Liver (tissue), 9 donors: Measurements from ENCODE around the gene ARHGEF5. TPM values are rescaled to one million over a fixed set of nuclear protein-coding genes. Genes with fewer than 3 reads are reported as not detected.

Experiments used
- DNase-seq: peaks from one replicate; pipeline ENCODE4 v3.0.0-alpha.2; 2017; ENCODE audit warnings: low spot score
- H3K27ac ChIP-seq, 2 donors: one replicate each; pipeline ENCODE4 v1.7.0; 2013; ENCODE audit warnings: inconsistent platforms in 2 of 2, low read length in 2 of 2, control low read depth in 1 of 2, low read depth in 1 of 2, mild to moderate bottlenecking in 1 of 2
- H3K27me3 ChIP-seq, 4 donors: one replicate each; pipeline versions ENCODE4 v1.6.1 to v1.7.0; 2013; ENCODE audit warnings: low read length in 3 of 4, inconsistent platforms in 1 of 4, mild to moderate bottlenecking in 1 of 4, moderate library complexity in 1 of 4; ENCODE audit not compliant: control insufficient read depth in 4 of 4, insufficient read depth in 4 of 4
- H3K36me3 ChIP-seq, 4 donors: one replicate each; pipeline versions ENCODE4 v1.6.1 to v1.7.0; 2013; ENCODE audit warnings: low read length in 3 of 4, mild to moderate bottlenecking in 3 of 4, low read depth in 1 of 4, moderate library complexity in 1 of 4; ENCODE audit not compliant: control insufficient read depth in 4 of 4, insufficient read depth in 3 of 4
- H3K4me1 ChIP-seq, 4 donors: one replicate each; pipeline versions ENCODE4 v1.6.1 to v1.7.0; 2013; ENCODE audit warnings: low read length in 3 of 4, mild to moderate bottlenecking in 3 of 4, moderate library complexity in 1 of 4; ENCODE audit not compliant: control insufficient read depth in 4 of 4, insufficient read depth in 4 of 4
- H3K4me3 ChIP-seq, 3 donors: one replicate each; pipeline versions ENCODE4 v1.6.1 to v1.7.0; 2013; ENCODE audit warnings: low read length in 3 of 3, control low read depth in 1 of 3, low read depth in 1 of 3, mild to moderate bottlenecking in 1 of 3
- H3K9ac ChIP-seq, 2 donors: one replicate each; pipeline ENCODE4 v1.7.0; 2013; ENCODE audit warnings: low read length in 2 of 2, mild to moderate bottlenecking in 2 of 2, moderate library complexity in 2 of 2, control low read depth in 1 of 2, low read depth in 1 of 2
- H3K9me3 ChIP-seq, 4 donors: one replicate each; pipeline versions ENCODE4 v1.6.1 to v1.7.0; 2013; ENCODE audit warnings: low read length in 3 of 4; ENCODE audit not compliant: control insufficient read depth in 4 of 4
- EGR1 ChIP-seq, 2 donors: IDR thresholded peaks; 2 replicates each; pipeline ENCODE4 v1.6.1; 2016 to 2018; ENCODE audit warnings: antibody characterized with exemption in 2 of 2, low read depth in 2 of 2
- FOXA1 ChIP-seq: IDR thresholded peaks from 2 replicates; pipeline ENCODE4 v1.6.1; 2016; ENCODE audit warnings: antibody characterized with exemption
- FOXA2 ChIP-seq: IDR thresholded peaks from 2 replicates; pipeline ENCODE4 v1.6.1; 2016; ENCODE audit warnings: antibody characterized with exemption
- GABPA ChIP-seq, 2 donors: IDR thresholded peaks in 1 of 2; conservative IDR thresholded peaks in 1 of 2; 2 replicates each; pipeline ENCODE4 v1.6.1; 2016; ENCODE audit warnings: antibody characterized with exemption in 2 of 2, mild to moderate bottlenecking in 1 of 2, moderate library complexity in 1 of 2
- HNF4A ChIP-seq, 2 donors: conservative IDR thresholded peaks; 2 replicates each; pipeline ENCODE4 v1.6.1; 2016; ENCODE audit warnings: antibody characterized with exemption in 2 of 2, mild to moderate bottlenecking in 2 of 2
- HNF4G ChIP-seq: IDR thresholded peaks from 2 replicates; pipeline ENCODE4 v1.6.1; 2016; ENCODE audit warnings: antibody characterized with exemption
- JUND ChIP-seq, 2 donors: IDR thresholded peaks; 2 replicates each; pipeline ENCODE4 v1.6.1; 2016; ENCODE audit warnings: antibody characterized with exemption in 2 of 2
- NR2F2 ChIP-seq: IDR thresholded peaks from 2 replicates; pipeline ENCODE4 v1.6.1; 2016; ENCODE audit warnings: antibody characterized with exemption
- RAD21 ChIP-seq, 2 donors: IDR thresholded peaks; 2 replicates each; pipeline ENCODE4 v1.6.1; 2016; ENCODE audit warnings: antibody characterized with exemption in 2 of 2, mild to moderate bottlenecking in 2 of 2
- RXRA ChIP-seq, 2 donors: IDR thresholded peaks; 2 replicates each; pipeline ENCODE4 v1.6.1; 2017 to 2018; ENCODE audit warnings: antibody characterized with exemption in 2 of 2, mild to moderate bottlenecking in 1 of 2
- SP1 ChIP-seq: IDR thresholded peaks from 2 replicates; pipeline ENCODE4 v1.6.1; 2018; ENCODE audit warnings: antibody characterized with exemption, mild to moderate bottlenecking
- TAF1 ChIP-seq: conservative IDR thresholded peaks from 2 replicates; pipeline ENCODE4 v1.6.1; 2016; ENCODE audit warnings: antibody characterized with exemption, mild to moderate bottlenecking
- YY1 ChIP-seq: IDR thresholded peaks from 2 replicates; pipeline ENCODE4 v1.6.1; 2016; ENCODE audit warnings: antibody characterized with exemption, mild to moderate bottlenecking
- WGBS: extraction: QIAGEN DNeasy Blood & Tissue Kit; methylation state at CpG from one replicate; pipeline ENCODE4 v1.1.7; 2013; 5-methylcytosine and 5-hydroxymethylcytosine counted together
- polyA plus RNA-seq, 2 donors: library from polyadenylated mRNA; stranded (reverse) in 1 of 2; unstranded in 1 of 2; fragments of 200-250 nt in 1 of 2; fragments of >200 nt in 1 of 2; fragmentation: Nextera tagmentation in 1 of 2; extraction: Ambion mirVana in 1 of 2; gene quantifications; one replicate each; pipeline versions ENCODE4 v1.2.1 to v1.2.3, GENCODE V29; 2013 to 2015
- total RNA-seq, 2 donors: library from RNA; depleted of rRNA; stranded (reverse); fragments of >200 nt; gene quantifications; one replicate each; pipeline ENCODE4 v1.2.3, GENCODE V29; 2014
- TF ChIP-seq, protein P1 (sequence below): IDR thresholded peaks from 2 replicates; pipeline ENCODE4 v1.6.1; 2016; ENCODE audit warnings: antibody characterized with exemption
- TF ChIP-seq, protein P2 (sequence below): IDR thresholded peaks from 2 replicates; pipeline ENCODE4 v1.6.1; 2016; ENCODE audit warnings: antibody characterized with exemption
- TF ChIP-seq, protein P3 (sequence below): IDR thresholded peaks from 2 replicates; pipeline ENCODE4 v1.6.1; 2016; ENCODE audit warnings: antibody characterized with exemption
- TF ChIP-seq, protein P4 (sequence below): fragments of 150-350 bp; IDR thresholded peaks from 2 replicates; pipeline ENCODE4 v1.5.1; 2017; ENCODE audit warnings: improper control_type of control experiment, low read depth, low read length; ENCODE audit not compliant: missing input control
- TF ChIP-seq, protein P5 (sequence below): IDR thresholded peaks from 2 replicates; pipeline ENCODE4 v1.6.1; 2016; ENCODE audit warnings: antibody characterized with exemption, mild to moderate bottlenecking
- donor health status: healthy.
- donor health status: healthy.
- donor health status: healthy.
- donor health status: healthy.
- donor health status: healthy.

The ARHGEF5 gene
- total and polyA plus RNA-seq, 4 donors = 3.5 to 8.4 (median 4.8) TPM

DNA sequence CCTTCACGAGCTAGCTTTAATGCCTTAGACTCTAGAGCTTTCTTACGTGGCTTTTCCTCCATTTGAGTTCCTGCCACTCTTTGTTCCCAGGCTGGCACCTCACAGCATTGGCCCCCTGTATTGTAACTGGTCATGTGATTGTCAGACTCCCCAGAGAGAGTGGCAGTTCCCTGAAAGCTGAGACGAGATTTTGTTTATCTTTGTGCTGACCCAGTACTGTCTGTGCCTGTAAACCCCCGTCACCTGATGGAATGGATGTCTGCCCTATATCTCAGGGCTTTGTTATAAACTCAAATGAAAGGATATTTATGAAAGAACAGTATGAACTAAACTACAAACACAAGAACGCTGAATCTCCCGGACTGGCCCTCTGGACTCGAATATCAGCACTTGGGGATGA is 35.3 kb downstream of the ARHGEF5 start:
- no peaks in the 10 kb centered on the region for H3K9me3 ChIP-seq
- DNase-seq = no peak
- 80% methylated on average over 7 of the region's 7 CpGs for WGBS
- H3K9ac ChIP-seq = no peak overlapping the region
- H3K27me3 ChIP-seq = no peaks in the 10 kb centered on the region
- TF ChIP-seq RAD21 (IDR thresholded peaks at IDR 0.05) (no peak), RXRA (IDR thresholded peaks at IDR 0.05) (no peak), SP1 (no peak), JUND (IDR thresholded peaks at IDR 0.05) (no peak), NR2F2 (no peak), HNF4A (conservative IDR thresholded peaks at IDR 0.05) (no peak), FOXA2 (no peak), FOXA1 (no peak), TAF1 (no peak), GABPA (IDR thresholded peaks at IDR 0.05 in 1 of 2, conservative IDR thresholded peaks at IDR 0.05 in 1 of 2) (no peak), HNF4G (no peak), EGR1 (IDR thresholded peaks at IDR 0.05; ENCODE audit: low read depth in 2 of 2) (no peak), YY1 (no peak)
- TF ChIP-seq, protein P1, sequence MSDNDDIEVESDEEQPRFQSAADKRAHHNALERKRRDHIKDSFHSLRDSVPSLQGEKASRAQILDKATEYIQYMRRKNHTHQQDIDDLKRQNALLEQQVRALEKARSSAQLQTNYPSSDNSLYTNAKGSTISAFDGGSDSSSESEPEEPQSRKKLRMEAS = no peak
- TF ChIP-seq, protein P2, sequence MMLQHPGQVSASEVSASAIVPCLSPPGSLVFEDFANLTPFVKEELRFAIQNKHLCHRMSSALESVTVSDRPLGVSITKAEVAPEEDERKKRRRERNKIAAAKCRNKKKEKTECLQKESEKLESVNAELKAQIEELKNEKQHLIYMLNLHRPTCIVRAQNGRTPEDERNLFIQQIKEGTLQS = no peak
- TF ChIP-seq, protein P3, sequence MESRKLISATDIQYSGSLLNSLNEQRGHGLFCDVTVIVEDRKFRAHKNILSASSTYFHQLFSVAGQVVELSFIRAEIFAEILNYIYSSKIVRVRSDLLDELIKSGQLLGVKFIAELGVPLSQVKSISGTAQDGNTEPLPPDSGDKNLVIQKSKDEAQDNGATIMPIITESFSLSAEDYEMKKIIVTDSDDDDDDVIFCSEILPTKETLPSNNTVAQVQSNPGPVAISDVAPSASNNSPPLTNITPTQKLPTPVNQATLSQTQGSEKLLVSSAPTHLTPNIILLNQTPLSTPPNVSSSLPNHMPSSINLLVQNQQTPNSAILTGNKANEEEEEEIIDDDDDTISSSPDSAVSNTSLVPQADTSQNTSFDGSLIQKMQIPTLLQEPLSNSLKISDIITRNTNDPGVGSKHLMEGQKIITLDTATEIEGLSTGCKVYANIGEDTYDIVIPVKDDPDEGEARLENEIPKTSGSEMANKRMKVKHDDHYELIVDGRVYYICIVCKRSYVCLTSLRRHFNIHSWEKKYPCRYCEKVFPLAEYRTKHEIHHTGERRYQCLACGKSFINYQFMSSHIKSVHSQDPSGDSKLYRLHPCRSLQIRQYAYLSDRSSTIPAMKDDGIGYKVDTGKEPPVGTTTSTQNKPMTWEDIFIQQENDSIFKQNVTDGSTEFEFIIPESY = no peak
- TF ChIP-seq, protein P4, sequence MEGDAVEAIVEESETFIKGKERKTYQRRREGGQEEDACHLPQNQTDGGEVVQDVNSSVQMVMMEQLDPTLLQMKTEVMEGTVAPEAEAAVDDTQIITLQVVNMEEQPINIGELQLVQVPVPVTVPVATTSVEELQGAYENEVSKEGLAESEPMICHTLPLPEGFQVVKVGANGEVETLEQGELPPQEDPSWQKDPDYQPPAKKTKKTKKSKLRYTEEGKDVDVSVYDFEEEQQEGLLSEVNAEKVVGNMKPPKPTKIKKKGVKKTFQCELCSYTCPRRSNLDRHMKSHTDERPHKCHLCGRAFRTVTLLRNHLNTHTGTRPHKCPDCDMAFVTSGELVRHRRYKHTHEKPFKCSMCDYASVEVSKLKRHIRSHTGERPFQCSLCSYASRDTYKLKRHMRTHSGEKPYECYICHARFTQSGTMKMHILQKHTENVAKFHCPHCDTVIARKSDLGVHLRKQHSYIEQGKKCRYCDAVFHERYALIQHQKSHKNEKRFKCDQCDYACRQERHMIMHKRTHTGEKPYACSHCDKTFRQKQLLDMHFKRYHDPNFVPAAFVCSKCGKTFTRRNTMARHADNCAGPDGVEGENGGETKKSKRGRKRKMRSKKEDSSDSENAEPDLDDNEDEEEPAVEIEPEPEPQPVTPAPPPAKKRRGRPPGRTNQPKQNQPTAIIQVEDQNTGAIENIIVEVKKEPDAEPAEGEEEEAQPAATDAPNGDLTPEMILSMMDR = no peak
- TF ChIP-seq, protein P5, sequence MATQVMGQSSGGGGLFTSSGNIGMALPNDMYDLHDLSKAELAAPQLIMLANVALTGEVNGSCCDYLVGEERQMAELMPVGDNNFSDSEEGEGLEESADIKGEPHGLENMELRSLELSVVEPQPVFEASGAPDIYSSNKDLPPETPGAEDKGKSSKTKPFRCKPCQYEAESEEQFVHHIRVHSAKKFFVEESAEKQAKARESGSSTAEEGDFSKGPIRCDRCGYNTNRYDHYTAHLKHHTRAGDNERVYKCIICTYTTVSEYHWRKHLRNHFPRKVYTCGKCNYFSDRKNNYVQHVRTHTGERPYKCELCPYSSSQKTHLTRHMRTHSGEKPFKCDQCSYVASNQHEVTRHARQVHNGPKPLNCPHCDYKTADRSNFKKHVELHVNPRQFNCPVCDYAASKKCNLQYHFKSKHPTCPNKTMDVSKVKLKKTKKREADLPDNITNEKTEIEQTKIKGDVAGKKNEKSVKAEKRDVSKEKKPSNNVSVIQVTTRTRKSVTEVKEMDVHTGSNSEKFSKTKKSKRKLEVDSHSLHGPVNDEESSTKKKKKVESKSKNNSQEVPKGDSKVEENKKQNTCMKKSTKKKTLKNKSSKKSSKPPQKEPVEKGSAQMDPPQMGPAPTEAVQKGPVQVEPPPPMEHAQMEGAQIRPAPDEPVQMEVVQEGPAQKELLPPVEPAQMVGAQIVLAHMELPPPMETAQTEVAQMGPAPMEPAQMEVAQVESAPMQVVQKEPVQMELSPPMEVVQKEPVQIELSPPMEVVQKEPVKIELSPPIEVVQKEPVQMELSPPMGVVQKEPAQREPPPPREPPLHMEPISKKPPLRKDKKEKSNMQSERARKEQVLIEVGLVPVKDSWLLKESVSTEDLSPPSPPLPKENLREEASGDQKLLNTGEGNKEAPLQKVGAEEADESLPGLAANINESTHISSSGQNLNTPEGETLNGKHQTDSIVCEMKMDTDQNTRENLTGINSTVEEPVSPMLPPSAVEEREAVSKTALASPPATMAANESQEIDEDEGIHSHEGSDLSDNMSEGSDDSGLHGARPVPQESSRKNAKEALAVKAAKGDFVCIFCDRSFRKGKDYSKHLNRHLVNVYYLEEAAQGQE = no peak
- no peak overlapping the region for H3K27ac ChIP-seq
- H3K36me3 ChIP-seq = no peaks in the 10 kb centered on the region
- H3K4me3 ChIP-seq = no peak overlapping the region
- peaks cover 0 to 6% (median 0%) of the 10 kb centered on the region in 4 donors for H3K4me1 ChIP-seq
